GM11168 (cell line): ENCODE measurements around the gene NPAS3.

ENCODE experiments used
- in situ Hi-C: fragments of 300-500 bp; cut with MboI; formaldehyde crosslinking; loops from one replicate; pipeline ENCODE4 v1.12.0; 2022; ENCODE audit warnings: low sequenced_read_pairs; ENCODE audit not compliant: unreplicated experiment

NPAS3 gene

DNA sequence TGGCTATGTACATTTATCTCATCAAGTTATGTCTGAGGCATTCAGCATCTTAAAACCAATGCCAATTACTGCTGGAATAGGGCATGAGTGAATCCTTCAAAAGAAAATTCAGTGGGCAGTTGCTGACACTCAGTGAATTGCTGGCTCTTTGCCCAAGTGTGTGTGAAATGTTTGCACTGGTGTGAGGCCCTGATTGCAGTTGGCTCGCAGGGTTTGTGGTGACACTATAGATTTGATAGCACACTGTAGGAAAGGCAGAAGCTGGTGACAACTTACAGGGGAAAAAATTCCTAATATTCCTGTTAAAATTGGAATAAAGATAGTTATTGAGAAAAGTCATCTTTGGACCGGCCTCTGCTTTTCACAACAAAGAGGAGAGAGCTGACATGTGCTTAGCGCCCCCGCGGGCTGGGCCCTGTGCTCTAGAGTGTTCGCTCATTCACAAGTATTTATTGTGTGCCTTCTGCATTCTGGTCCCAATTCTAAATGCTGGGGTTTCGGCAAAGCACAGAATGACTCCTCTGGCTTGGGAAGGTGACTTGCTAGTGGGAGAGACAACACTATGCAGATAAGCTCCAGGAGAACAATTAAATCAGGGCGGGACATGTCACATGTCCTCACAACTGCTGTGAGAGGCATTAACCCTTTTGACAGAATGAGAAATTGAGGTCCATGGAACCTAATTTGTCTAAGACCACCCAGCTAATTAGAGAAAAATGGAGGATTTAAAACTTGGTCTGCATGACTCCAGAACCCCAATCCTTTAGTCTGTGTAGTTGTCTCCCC is 418.7 kb downstream of the NPAS3 start:
- in situ Hi-C loops, result no loop called here

- in situ Hi-C loops, result no loop called here
These were observed 420.7 kb downstream of the NPAS3 start for GRCh38 chr14:33359288-33359881.

DNA sequence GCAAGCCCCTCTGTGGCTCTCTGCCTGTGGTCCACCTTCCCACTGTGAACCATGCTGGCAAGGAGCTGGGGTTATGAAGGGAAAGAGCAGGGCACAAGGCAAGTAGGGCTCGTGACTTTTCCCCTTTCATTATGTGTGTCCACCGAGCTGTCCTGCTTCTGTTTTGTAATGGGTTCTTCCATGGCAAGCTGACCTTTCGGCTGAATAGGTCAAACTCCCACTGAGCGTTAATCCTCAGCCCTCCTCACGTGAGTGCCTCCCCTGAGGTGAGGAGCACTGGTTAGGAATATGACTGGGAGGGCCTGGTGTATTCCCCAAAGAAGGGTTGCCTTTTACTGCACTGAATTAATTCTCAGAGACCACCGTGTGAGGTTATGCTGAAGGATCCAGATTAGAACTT is 424.3 kb downstream of the NPAS3 start:
- in situ Hi-C loops, result no loop called here

- in situ Hi-C loops, result no loop called here
These were observed 425.0 kb downstream of the NPAS3 start for GRCh38 chr14:33363682-33364081.

DNA sequence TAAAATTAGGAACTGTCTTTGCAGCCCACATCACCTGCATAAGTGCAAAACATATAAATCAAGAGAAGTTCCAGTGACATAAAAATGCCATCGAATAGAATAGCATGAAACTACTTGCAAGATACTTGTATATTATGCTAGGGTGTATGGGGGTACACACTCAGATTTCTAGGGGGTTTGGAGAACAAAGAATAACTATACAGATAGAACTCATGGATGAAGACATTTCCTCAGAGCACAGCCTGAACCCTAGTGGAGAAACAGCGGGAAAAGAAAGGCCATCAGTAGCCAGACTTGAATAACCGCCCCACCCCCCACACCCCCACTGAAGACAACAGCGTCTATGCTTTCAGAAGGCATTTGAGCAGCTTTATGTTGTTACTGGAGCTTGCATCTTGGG is 425.8 kb downstream of the NPAS3 start:
- in situ Hi-C loops, result no loop called here

- in situ Hi-C loops, result no loop called here
These were observed 430.4 kb downstream of the NPAS3 start for GRCh38 chr14:33369041-33369440.

- in situ Hi-C loops, result no loop called here
These were observed 431.3 kb downstream of the NPAS3 start for GRCh38 chr14:33369972-33370371.

GRCh38 chr14:33370426-33370825 is 431.7 kb downstream of the NPAS3 start:
- in situ Hi-C loops, result no loop called here

GRCh38 chr14:33375196-33375595 is 436.5 kb downstream of the NPAS3 start:
- in situ Hi-C loops, result no loop called here

- in situ Hi-C loops, result no loop called here
These were observed 437.1 kb downstream of the NPAS3 start for GRCh38 chr14:33375786-33376185.

DNA sequence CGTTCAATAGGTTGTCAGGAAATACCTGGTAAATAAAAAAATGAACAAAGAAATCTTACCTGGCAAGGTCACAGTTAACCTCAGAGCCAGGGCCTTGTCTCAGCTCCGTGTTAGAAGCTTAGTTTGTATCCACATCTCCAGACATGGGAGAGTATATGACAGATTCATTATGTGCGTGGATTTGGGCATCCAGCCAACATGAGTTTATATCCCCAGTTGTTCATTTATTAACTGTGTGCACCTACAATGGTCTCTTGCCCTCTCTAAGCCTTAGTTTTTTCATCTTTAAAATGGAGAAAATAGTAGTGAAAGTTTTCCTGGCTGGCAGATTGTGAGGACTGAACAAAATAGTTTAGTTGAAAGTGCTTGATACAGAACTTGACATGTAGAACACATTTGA is 437.8 kb downstream of the NPAS3 start:
- in situ Hi-C loops, result no loop called here

GRCh38 chr14:33377596-33378390 is 439.1 kb downstream of the NPAS3 start:
- in situ Hi-C loops, result no loop called here

DNA sequence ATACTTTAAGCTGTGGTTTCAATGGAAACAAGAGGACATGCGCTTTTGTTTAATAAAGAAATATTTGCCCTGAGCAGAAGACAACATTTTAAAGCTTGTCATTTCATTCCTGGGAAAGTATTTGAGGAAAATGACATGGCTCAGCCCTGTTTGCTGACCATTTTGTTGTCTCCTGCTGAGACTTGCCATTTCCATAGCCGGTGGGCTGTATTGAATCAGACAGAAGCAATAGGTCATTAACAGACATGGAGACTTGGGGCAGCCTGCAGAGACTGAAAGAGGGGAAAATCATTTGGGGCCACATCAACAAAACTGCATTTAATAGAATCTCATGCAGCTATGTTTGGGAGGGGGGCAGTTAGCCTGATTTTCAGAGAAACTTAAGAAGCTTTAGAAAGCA is 443.0 kb downstream of the NPAS3 start:
- in situ Hi-C loops, result no loop called here

DNA sequence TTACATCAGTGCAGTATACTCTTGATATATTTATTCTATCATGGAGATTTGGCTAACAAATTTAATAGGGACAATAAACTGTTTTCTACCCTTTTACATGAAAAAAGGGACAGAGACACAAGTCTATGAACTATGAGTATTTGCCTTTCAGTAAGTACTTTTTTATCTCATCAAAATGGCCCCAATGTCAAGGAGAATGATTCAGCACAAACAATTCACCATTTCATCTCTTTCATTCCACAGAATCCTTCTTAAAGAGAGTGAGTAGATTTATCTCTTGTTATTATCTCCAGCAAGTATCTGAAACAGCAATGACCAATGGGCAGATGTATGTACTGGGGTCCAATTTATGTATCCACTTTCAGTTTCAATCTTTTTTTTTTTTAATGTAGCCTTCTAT is 447.5 kb downstream of the NPAS3 start:
- in situ Hi-C loops, result no loop called here

- in situ Hi-C loops, result no loop called here
These were observed 448.1 kb downstream of the NPAS3 start for GRCh38 chr14:33386781-33387180.

GRCh38 chr14:33390335-33390734 is 451.7 kb downstream of the NPAS3 start:
- in situ Hi-C loops, result no loop called here

- in situ Hi-C loops, result no loop called here
These were observed 454.7 kb downstream of the NPAS3 start for GRCh38 chr14:33393231-33393894.

- in situ Hi-C loops, result no loop called here
These were observed 455.3 kb downstream of the NPAS3 start for GRCh38 chr14:33393895-33394368.

DNA sequence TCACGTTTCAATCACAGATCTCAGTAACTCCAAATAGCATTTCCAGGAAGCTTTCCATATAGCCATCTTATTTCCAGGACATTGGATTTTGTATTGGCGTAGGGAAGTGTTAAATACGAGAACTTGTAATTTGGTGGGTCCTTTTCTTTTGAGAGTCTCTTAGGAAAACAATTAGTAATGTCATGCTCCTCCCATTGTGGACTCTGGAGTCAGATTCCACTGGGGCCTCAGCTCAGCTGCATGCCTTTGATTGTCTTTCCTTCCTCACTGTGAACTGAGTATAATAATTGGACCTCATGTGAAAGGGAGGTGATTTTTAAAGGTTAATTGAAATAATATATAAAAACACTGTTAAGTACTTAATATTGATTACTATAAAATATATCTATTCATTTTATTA is 462.6 kb downstream of the NPAS3 start:
- in situ Hi-C loops, result no loop called here

DNA sequence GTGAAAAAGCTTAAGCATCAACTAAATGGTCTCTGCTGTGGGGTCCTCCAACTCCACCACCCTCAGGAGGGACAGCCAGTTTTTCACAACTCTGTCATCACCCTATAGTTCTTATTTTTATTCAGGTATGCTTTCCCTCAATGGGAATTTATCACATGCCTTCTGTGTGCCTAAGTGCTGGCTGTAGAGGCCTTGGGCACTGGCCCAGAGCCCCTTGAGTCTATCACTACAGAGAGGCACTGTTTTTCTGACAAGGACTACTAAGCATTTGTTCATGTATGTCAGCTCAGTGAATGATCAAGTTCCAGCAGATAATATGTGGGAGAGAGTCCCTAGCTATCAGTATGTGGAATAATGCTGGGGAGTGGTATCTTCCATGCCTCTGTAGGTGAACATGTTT is 463.9 kb downstream of the NPAS3 start:
- in situ Hi-C loops, result no loop called here

GRCh38 chr14:33404054-33404453 is 465.4 kb downstream of the NPAS3 start:
- in situ Hi-C loops, result no loop called here
